Measurements from ENCODE around the gene ARHGAP24. TPM values are rescaled to one million over a fixed set of nuclear protein-coding genes. Genes with fewer than 3 reads are reported as not detected.

The ARHGAP24 gene
- total and polyA plus RNA-seq, 2 donors (not counting 3 experiments of a cell fraction or from before 2014, with no cell fraction given) = 52.1 to 79.4 TPM

- Histone ChIP-seq H3K4me3 (replicated peaks in 1 of 3; ENCODE audit: insufficient read depth in 1 of 3, low read depth in 1 of 3, low read length in 3 of 3) (no peak overlapping the region), H3K27me3 (ENCODE audit: control insufficient read depth in 2 of 2, insufficient read depth in 2 of 2, low read length in 2 of 2) (no peaks in the 10 kb centered on the region), H3K4me1 (ENCODE audit: control insufficient read depth, extremely low read depth, insufficient read depth, low read length) (peaks cover 27% of the 10 kb centered on the region), H3K9ac (replicated peaks; ENCODE audit: extremely low read depth, insufficient read depth, low read length) (no peak overlapping the region), H3K27ac (ENCODE audit: insufficient read depth, low read depth, low read length) (no peak overlapping the region), H3K36me3 (ENCODE audit: control insufficient read depth in 2 of 2, extremely low read depth in 1 of 2, insufficient read depth in 2 of 2, low read length in 2 of 2) (no peaks in the 10 kb centered on the region), H3K79me2 (ENCODE audit: control insufficient read depth, insufficient read depth, low read length) (peaks cover 97% of the 10 kb centered on the region), H4K20me1 (replicated peaks; ENCODE audit: control insufficient read depth, extremely low read depth, insufficient read depth, low read length) (no peaks in the 10 kb centered on the region), H2AFZ (ENCODE audit: low read depth, low read length) (no peak overlapping the region), H3K4me2 (ENCODE audit: insufficient read depth, low read length) (no peak overlapping the region), H3K9me3 (replicated peaks; ENCODE audit: control insufficient read depth, insufficient read depth, low read length) (no peaks in the 10 kb centered on the region), H3K9me1 (replicated peaks; ENCODE audit: control insufficient read depth, extremely low read depth, insufficient read depth, low read length) (no peaks in the 10 kb centered on the region)
- CTCF ChIA-PET = interaction anchor here (1.0 to 11.0 kb wide), 19 partner anchors 9 to 245 kb away, joined by 3 to 176 read pairs (median 15); no protein-coding TSS in a partner anchor
- no peak for DNase-seq (ENCODE audit: low read depth, low spot score)
- intact Hi-C loops (cut with micrococcal nuclease) (no loop called here), dilution Hi-C loops (cut with MboI; ENCODE audit: extremely low pct_ligation_motif_present, low sequenced_read_pairs) (no loop called here)
- no peak for FAIRE-seq
- POLR2A ChIA-PET = no interaction called here
- TF ChIP-seq, protein P1, sequence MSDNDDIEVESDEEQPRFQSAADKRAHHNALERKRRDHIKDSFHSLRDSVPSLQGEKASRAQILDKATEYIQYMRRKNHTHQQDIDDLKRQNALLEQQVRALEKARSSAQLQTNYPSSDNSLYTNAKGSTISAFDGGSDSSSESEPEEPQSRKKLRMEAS (IDR thresholded peaks at IDR 0.05; ENCODE audit: insufficient read depth, insufficient read length) = no peak
- TF ChIP-seq GATA2 (IDR thresholded peaks at IDR 0.05; ENCODE audit: insufficient read depth, insufficient read length, low read depth, low read length) = no peak
- no peak for TF ChIP-seq EZH2 (IDR thresholded peaks at IDR 0.05; ENCODE audit: borderline replicate concordance, low read depth, low read length, severe bottlenecking)
- no peak for TF ChIP-seq FOS (IDR thresholded peaks at IDR 0.05; ENCODE audit: borderline replicate concordance, insufficient read depth, low read length)
- no peak for TF ChIP-seq CTCF (IDR thresholded peaks at IDR 0.05; ENCODE audit: extremely low read depth in 1 of 2, insufficient read depth in 1 of 2, low read depth in 1 of 2, low read length in 2 of 2)
- no peak for TF ChIP-seq JUN (IDR thresholded peaks at IDR 0.05; ENCODE audit: borderline replicate concordance, insufficient read depth, insufficient read length, low read depth)
- no peak for TF ChIP-seq POLR2AphosphoS5 (IDR thresholded peaks at IDR 0.05; ENCODE audit: insufficient read depth, low read depth, low read length)
- no peak for TF ChIP-seq MYC (IDR thresholded peaks at IDR 0.05; ENCODE audit: low read depth, low read length)
- TF ChIP-seq POLR2A (IDR thresholded peaks at IDR 0.05; ENCODE audit: low read depth, low read length) = no peak
- BruUV-seq (replicated peaks) = no TSS peak
These were observed 323.2 kb downstream of the ARHGAP24 start for GRCh38 chr4:85798012-85798770.

All from endothelial cell of umbilical vein (primary cell).